Liver (tissue), 3 donors: ENCODE measurements around the gene RHOU.

ENCODE experiments used
- EGR1 ChIP-seq, 2 donors: IDR thresholded peaks; 2 replicates each; pipeline ENCODE4 v1.6.1; 2016 to 2018; ENCODE audit warnings: antibody characterized with exemption in 2 of 2, low read depth in 2 of 2
- TAF1 ChIP-seq: conservative IDR thresholded peaks from 2 replicates; pipeline ENCODE4 v1.6.1; 2016; ENCODE audit warnings: antibody characterized with exemption, mild to moderate bottlenecking
- YY1 ChIP-seq: IDR thresholded peaks from 2 replicates; pipeline ENCODE4 v1.6.1; 2016; ENCODE audit warnings: antibody characterized with exemption, mild to moderate bottlenecking
- TF ChIP-seq, protein P1 (sequence below): fragments of 150-350 bp; IDR thresholded peaks from 2 replicates; pipeline ENCODE4 v1.5.1; 2017; ENCODE audit warnings: improper control_type of control experiment, low read depth, low read length; ENCODE audit not compliant: missing input control
- TF ChIP-seq, protein P2 (sequence below): IDR thresholded peaks from 2 replicates; pipeline ENCODE4 v1.6.1; 2016; ENCODE audit warnings: antibody characterized with exemption
- TF ChIP-seq, protein P3 (sequence below): IDR thresholded peaks from 2 replicates; pipeline ENCODE4 v1.6.1; 2016; ENCODE audit warnings: antibody characterized with exemption
- TF ChIP-seq, protein P4 (sequence below): IDR thresholded peaks from 2 replicates; pipeline ENCODE4 v1.6.1; 2016; ENCODE audit warnings: antibody characterized with exemption, mild to moderate bottlenecking
- donor health status: healthy.
- donor health status: healthy.

DNA sequence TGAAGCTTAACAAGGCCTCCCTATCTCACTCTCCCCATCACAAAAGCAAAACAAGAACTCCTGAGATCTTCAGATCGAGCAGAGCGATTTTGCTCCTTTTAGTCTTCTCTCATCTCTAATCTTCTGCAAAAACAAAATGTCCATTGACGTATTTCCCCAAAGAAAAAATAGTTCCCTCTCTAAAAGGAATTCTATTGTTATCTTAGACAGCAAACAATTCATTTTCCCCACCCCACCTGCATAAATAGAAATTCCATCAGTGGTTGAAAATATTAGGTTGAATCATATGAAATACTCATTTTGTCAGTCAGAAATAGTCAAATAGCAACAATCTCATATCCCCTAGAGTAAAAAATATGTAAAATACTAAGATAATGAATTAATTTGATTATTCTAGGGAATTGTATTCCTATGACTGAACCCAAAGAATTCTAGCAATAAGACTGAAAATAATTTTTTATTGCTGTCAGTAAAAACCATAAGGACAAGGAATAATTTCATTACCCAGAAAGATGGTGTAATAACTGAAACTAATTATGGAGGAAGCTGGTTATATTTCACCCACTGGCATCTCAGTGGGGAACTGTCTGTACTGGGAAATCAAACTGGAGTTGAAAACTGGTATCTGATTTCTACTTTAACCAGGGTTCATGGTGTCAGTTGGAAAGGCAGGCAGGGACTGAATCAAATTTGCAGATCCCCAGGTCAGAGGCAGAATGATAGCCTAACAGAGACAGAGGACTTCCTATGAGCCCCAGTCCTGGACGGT lies 51.3 kb downstream of the RHOU start:
- TF ChIP-seq, protein P1, sequence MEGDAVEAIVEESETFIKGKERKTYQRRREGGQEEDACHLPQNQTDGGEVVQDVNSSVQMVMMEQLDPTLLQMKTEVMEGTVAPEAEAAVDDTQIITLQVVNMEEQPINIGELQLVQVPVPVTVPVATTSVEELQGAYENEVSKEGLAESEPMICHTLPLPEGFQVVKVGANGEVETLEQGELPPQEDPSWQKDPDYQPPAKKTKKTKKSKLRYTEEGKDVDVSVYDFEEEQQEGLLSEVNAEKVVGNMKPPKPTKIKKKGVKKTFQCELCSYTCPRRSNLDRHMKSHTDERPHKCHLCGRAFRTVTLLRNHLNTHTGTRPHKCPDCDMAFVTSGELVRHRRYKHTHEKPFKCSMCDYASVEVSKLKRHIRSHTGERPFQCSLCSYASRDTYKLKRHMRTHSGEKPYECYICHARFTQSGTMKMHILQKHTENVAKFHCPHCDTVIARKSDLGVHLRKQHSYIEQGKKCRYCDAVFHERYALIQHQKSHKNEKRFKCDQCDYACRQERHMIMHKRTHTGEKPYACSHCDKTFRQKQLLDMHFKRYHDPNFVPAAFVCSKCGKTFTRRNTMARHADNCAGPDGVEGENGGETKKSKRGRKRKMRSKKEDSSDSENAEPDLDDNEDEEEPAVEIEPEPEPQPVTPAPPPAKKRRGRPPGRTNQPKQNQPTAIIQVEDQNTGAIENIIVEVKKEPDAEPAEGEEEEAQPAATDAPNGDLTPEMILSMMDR, result no peak
- TF ChIP-seq, protein P2, sequence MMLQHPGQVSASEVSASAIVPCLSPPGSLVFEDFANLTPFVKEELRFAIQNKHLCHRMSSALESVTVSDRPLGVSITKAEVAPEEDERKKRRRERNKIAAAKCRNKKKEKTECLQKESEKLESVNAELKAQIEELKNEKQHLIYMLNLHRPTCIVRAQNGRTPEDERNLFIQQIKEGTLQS, result no peak
- TF ChIP-seq, protein P3, sequence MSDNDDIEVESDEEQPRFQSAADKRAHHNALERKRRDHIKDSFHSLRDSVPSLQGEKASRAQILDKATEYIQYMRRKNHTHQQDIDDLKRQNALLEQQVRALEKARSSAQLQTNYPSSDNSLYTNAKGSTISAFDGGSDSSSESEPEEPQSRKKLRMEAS, result no peak
- no peak for TF ChIP-seq YY1
- no peak for TF ChIP-seq TAF1
- no peak for TF ChIP-seq EGR1 (IDR thresholded peaks at IDR 0.05; ENCODE audit: low read depth in 2 of 2)
- TF ChIP-seq, protein P4, sequence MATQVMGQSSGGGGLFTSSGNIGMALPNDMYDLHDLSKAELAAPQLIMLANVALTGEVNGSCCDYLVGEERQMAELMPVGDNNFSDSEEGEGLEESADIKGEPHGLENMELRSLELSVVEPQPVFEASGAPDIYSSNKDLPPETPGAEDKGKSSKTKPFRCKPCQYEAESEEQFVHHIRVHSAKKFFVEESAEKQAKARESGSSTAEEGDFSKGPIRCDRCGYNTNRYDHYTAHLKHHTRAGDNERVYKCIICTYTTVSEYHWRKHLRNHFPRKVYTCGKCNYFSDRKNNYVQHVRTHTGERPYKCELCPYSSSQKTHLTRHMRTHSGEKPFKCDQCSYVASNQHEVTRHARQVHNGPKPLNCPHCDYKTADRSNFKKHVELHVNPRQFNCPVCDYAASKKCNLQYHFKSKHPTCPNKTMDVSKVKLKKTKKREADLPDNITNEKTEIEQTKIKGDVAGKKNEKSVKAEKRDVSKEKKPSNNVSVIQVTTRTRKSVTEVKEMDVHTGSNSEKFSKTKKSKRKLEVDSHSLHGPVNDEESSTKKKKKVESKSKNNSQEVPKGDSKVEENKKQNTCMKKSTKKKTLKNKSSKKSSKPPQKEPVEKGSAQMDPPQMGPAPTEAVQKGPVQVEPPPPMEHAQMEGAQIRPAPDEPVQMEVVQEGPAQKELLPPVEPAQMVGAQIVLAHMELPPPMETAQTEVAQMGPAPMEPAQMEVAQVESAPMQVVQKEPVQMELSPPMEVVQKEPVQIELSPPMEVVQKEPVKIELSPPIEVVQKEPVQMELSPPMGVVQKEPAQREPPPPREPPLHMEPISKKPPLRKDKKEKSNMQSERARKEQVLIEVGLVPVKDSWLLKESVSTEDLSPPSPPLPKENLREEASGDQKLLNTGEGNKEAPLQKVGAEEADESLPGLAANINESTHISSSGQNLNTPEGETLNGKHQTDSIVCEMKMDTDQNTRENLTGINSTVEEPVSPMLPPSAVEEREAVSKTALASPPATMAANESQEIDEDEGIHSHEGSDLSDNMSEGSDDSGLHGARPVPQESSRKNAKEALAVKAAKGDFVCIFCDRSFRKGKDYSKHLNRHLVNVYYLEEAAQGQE, result no peak
